Tibial nerve (tissue), 4 donors: ENCODE data around the gene EBLN2. TPM values are rescaled to one million over a fixed set of nuclear protein-coding genes. Genes with fewer than 3 reads are reported as not detected.

Experiments used
- DNase-seq, 2 donors: peaks; one replicate each; pipeline ENCODE4 v3.0.0-alpha.2; 2019; ENCODE audit warnings: low spot score in 2 of 2
- H3K27ac ChIP-seq, 4 donors: fragments of 200-600 bp; sonication (generic) in 3 of 4; one replicate each; pipeline ENCODE4 v1.5.1; 2017 to 2019; ENCODE audit warnings: mild to moderate bottlenecking in 1 of 4
- H3K27me3 ChIP-seq, 2 donors: fragments of 200-600 bp; sonication (generic) in 1 of 2; one replicate each; pipeline versions ENCODE4 v1.5.1 to v1.6.0; 2017 to 2019
- H3K36me3 ChIP-seq, 3 donors: fragments of 200-600 bp; sonication (generic); one replicate each; pipeline ENCODE4 v1.5.1; 2018 to 2019
- H3K4me1 ChIP-seq, 4 donors: fragments of 200-600 bp; sonication (generic) in 3 of 4; one replicate each; pipeline ENCODE4 v1.5.1; 2017 to 2019
- H3K4me3 ChIP-seq, 4 donors: fragments of 200-600 bp; sonication (generic) in 3 of 4; one replicate each; pipeline ENCODE4 v1.5.1; 2017 to 2019; ENCODE audit warnings: mild to moderate bottlenecking in 1 of 4, moderate library complexity in 1 of 4
- H3K9me3 ChIP-seq, 4 donors: fragments of 200-600 bp; sonication (generic) in 3 of 4; one replicate each; pipeline ENCODE4 v1.5.1; 2017 to 2019
- EP300 ChIP-seq, 2 donors: sonication (generic); formaldehyde crosslinking; IDR thresholded peaks; one replicate each; pipeline ENCODE4 v1.6.1; 2017; ENCODE audit warnings: antibody characterized with exemption in 2 of 2, mild to moderate bottlenecking in 1 of 2
- POLR2A ChIP-seq, 2 donors: fragments of 450-650 bp; IDR thresholded peaks; one replicate each; pipeline ENCODE4 v1.6.1; 2017; ENCODE audit warnings: antibody characterized with exemption in 2 of 2, mild to moderate bottlenecking in 2 of 2, moderate library complexity in 2 of 2
- WGBS, 2 donors: methylation state at CpG; one replicate each; pipeline ENCODE4 v1.1.5; 2018; 5-methylcytosine and 5-hydroxymethylcytosine counted together
- total RNA-seq, 4 donors: library from RNA; depleted of rRNA; stranded (reverse); fragments of >200 nt; gene quantifications; one replicate each; pipeline ENCODE4 v1.1.0, GENCODE V29; 2016
- TF ChIP-seq, protein P1 (sequence below), 5 experiments: fragments of 200-600 bp in 3 of 5; fragments of 450-650 bp in 2 of 5; sonication (generic) in 3 of 5; IDR thresholded peaks; one replicate each; pipeline ENCODE4 v1.5.1; 2016 to 2019; ENCODE audit warnings: antibody characterized with exemption in 5 of 5, mild to moderate bottlenecking in 3 of 5, moderate library complexity in 2 of 5

Gene EBLN2
- total RNA-seq, 4 donors from 2014 or later = 11.9 to 16.4 (median 14.9) TPM

DNA sequence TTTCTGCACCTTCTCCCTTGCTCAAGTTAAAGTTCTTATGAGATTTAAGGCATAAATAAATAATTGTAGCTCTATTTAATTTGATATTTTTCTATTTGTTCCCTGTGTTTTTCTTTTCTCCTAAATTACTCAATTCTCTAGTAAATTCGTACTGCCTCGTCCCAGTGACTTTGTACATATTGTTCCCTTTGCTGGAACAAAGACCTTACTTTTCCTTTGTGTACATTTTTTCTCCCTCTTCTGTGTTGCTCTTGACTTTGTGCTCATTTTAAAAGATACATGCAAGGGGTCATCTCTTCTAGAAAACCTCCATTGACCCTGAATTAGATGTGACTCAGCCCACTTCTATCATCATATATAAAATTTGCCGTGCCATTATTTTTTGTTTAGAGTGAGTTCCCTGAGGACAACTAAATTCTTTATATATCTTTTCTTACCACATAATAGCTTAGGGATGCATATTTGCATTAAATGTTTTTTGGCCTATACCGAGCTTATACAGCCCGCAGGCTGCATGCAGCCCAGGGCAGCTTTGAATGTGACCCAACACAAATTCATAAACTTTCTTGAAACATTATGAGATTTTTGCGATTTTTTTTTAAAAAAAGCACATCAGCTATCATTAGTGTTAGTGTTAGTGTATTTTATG, 35.2 kb upstream of the EBLN2 start:
- Histone ChIP-seq H3K27me3 (no peaks in the 10 kb centered on the region), H3K27ac (peak overlapping the region; percentile 37 to 81 (median 64)), H3K9me3 (no peaks in the 10 kb centered on the region), H3K36me3 (no peaks in the 10 kb centered on the region), H3K4me3 (no peak overlapping the region), H3K4me1 (peaks cover 0 to 83% (median 34%) of the 10 kb centered on the region in 4 donors)
- TF ChIP-seq, protein P1, sequence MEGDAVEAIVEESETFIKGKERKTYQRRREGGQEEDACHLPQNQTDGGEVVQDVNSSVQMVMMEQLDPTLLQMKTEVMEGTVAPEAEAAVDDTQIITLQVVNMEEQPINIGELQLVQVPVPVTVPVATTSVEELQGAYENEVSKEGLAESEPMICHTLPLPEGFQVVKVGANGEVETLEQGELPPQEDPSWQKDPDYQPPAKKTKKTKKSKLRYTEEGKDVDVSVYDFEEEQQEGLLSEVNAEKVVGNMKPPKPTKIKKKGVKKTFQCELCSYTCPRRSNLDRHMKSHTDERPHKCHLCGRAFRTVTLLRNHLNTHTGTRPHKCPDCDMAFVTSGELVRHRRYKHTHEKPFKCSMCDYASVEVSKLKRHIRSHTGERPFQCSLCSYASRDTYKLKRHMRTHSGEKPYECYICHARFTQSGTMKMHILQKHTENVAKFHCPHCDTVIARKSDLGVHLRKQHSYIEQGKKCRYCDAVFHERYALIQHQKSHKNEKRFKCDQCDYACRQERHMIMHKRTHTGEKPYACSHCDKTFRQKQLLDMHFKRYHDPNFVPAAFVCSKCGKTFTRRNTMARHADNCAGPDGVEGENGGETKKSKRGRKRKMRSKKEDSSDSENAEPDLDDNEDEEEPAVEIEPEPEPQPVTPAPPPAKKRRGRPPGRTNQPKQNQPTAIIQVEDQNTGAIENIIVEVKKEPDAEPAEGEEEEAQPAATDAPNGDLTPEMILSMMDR (IDR thresholded peaks at IDR 0.05) = no peak
- peak; percentile 35 to 73 for TF ChIP-seq EP300 (IDR thresholded peaks at IDR 0.05)
- WGBS, 2 donors = 46 to 61% methylated on average over 6 of the region's 6 CpGs
- DNase-seq = no peak

- Histone ChIP-seq H3K27me3 (no peaks in the 10 kb centered on the region), H3K4me3 (no peak overlapping the region), H3K4me1 (peaks cover 0 to 83% (median 31%) of the 10 kb centered on the region in 4 donors), H3K9me3 (no peaks in the 10 kb centered on the region), H3K27ac (peak overlapping the region; percentile 37 to 81 (median 64)), H3K36me3 (no peaks in the 10 kb centered on the region)
- DNase-seq = no peak
- TF ChIP-seq, protein P1 (IDR thresholded peaks at IDR 0.05) = no peak
- TF ChIP-seq EP300 (IDR thresholded peaks at IDR 0.05) (no peak), POLR2A (IDR thresholded peaks at IDR 0.05) (no peak)
- 52 to 100% methylated on average over 2 of the region's 2 CpGs for WGBS, 2 donors
Observed at GRCh38 chr3:73026760-73027113, 34.7 kb upstream of the EBLN2 start.

DNA sequence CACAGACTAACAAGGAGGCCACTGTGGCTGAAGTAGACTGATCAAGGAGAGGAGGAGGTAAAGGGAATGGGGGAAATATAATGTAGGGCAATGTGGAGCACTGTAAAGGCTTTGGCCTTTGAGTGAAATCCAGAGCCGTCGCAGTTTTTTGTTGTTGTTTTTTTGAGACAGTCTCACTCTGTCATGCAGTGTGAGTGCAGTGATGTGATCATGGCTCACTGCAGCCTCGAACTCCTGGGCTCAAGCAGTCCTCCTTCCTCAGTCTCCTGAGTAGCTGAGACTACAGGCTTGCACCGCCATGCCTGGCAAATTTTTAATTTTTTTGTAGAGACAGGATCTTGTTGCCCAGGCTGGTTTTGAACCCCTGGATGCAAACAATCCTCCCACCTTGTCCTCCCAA, 32.7 kb upstream of the EBLN2 start:
- TF ChIP-seq, protein P1 (IDR thresholded peaks at IDR 0.05) = no peak
- TF ChIP-seq EP300 (IDR thresholded peaks at IDR 0.05) (no peak), POLR2A (IDR thresholded peaks at IDR 0.05) (no peak)
- H3K27me3 ChIP-seq = no peaks in the 10 kb centered on the region
- WGBS, 2 donors = 60 to 82% methylated on average over 4 of the region's 4 CpGs

DNA sequence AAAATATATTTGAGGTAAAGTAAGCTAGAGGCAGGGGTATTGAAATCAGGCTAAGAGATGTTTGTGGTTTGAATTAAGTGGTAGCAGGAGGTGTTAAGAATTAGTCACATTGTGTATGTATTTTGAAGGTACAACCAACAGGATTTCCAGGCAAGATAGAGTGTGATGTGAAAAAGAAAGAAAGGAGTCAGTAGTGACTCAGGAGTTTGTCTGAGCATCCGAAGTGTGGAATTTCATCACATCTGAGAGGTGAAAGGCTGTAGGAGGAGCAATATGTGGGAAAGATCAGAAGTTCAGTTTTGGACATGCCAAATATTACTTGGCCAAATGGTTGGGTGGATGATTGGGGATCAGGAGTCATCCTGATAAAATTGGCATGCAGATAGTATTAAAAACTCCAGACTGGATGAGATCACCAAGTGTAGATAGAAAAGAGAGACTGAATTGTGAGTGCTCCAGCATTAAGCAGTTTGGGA, 32.1 kb upstream of the EBLN2 start:
- peak overlapping the region in 2 of 4 donors; percentile 43 to 55 for H3K27ac ChIP-seq
- 16 to 24% methylated on average over 1 of the region's 1 CpG for WGBS, 2 donors
- DNase-seq = peak in 1 of 2 donors; percentile 12
- peaks cover 0 to 84% (median 23%) of the 10 kb centered on the region in 4 donors for H3K4me1 ChIP-seq
- H3K4me3 ChIP-seq = no peak overlapping the region
- TF ChIP-seq EP300 (IDR thresholded peaks at IDR 0.05) (peak in 1 of 2 donors; percentile 23), POLR2A (IDR thresholded peaks at IDR 0.05) (no peak)
- TF ChIP-seq, protein P1 (IDR thresholded peaks at IDR 0.05) = no peak
- H3K27me3 ChIP-seq = no peaks in the 10 kb centered on the region
- no peaks in the 10 kb centered on the region for H3K9me3 ChIP-seq
- H3K36me3 ChIP-seq = no peaks in the 10 kb centered on the region

More for the DNA sequence above, 32.7 kb upstream of the EBLN2 start:
- no peak overlapping the region for H3K4me3 ChIP-seq
- H3K9me3 ChIP-seq = no peaks in the 10 kb centered on the region
- no peak for DNase-seq
- peak overlapping the region in 2 of 4 donors; percentile 43 to 55 for H3K27ac ChIP-seq
- H3K36me3 ChIP-seq = no peaks in the 10 kb centered on the region
- peaks cover 0 to 87% (median 27%) of the 10 kb centered on the region in 4 donors for H3K4me1 ChIP-seq

DNA sequence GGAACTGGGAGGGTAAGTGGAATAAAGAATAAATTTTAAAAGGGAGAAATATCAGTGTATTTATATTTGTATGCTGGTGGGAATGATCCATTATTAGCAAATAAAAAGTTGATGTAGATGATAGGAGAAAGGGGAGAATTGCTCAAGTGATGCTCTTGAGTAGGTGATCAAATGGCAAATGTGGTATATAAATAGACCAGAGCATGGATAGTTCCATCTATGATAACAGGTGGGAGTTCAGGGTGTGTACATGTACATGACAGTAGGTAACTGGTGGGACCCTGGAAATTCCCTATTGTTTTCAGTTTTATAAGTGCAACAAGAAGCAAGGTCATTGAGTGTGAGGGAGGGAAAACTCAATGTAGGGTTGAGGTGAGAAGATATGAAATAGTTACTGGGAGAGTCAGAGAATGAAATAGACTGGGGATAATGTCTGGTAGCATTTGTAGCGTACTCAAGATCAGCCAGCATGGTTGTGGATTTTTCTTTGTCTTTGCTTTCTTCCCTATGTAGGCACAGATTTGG, 31.3 kb upstream of the EBLN2 start:
- 89 to 92% methylated on average over 1 of the region's 1 CpG for WGBS, 2 donors

More for the DNA sequence above, 31.3 kb upstream of the EBLN2 start:
- peak overlapping the region in 2 of 4 donors; percentile 43 to 55 for H3K27ac ChIP-seq
- TF ChIP-seq, protein P1 (IDR thresholded peaks at IDR 0.05) = no peak
- TF ChIP-seq POLR2A (IDR thresholded peaks at IDR 0.05) (no peak), EP300 (IDR thresholded peaks at IDR 0.05) (no peak)
- no peaks in the 10 kb centered on the region for H3K27me3 ChIP-seq
- peaks cover 0 to 79% (median 16%) of the 10 kb centered on the region in 4 donors for H3K4me1 ChIP-seq
- no peak overlapping the region for H3K4me3 ChIP-seq
- no peaks in the 10 kb centered on the region for H3K9me3 ChIP-seq
- no peaks in the 10 kb centered on the region for H3K36me3 ChIP-seq
- DNase-seq = no peak
